Activated B cell treated with CpG ODN at 0.5 μM for 24 hours (primary cell): ENCODE data around the gene GALNT17. TPM values are rescaled to one million over a fixed set of nuclear protein-coding genes. Genes with fewer than 3 reads are reported as not detected.

ENCODE experiments used
- ATAC-seq: fragments of 200-7000 bp; cut with Tn5 transposase; one replicate; pipeline ENCODE4 v1.10.0; 2021; ENCODE audit warnings: low read depth, mild to moderate bottlenecking, moderate library complexity
- CTCF ChIA-PET: fragments of 350-600 bp; sonication (Branson Sonifier 250); formaldehyde crosslinking; loops from one replicate; lab custom pipeline; 2021; ENCODE audit warnings: antibody characterized with exemption; lab: Charles Lee
- POLR2A ChIA-PET: fragments of 350-600 bp; sonication (Branson Sonifier 250); formaldehyde crosslinking; loops from one replicate; lab custom pipeline; 2021; ENCODE audit warnings: antibody characterized with exemption; lab: Charles Lee
- DNase-seq: peaks from one replicate; pipeline ENCODE4 v3.0.0; 2022
- H3K27ac Mint-ChIP-seq: one replicate; pipeline ENCODE4 v1.8.0; 2020; ENCODE audit warnings: mixed read lengths
- H3K27me3 Mint-ChIP-seq: one replicate; pipeline ENCODE4 v1.8.0; 2021; ENCODE audit warnings: mixed read lengths
- H3K36me3 Mint-ChIP-seq: one replicate; pipeline ENCODE4 v1.8.0; 2021; ENCODE audit warnings: low read depth, mixed read lengths
- H3K4me1 Mint-ChIP-seq: one replicate; pipeline ENCODE4 v1.8.0; 2021; ENCODE audit warnings: mixed read lengths
- H3K4me3 Mint-ChIP-seq: one replicate; pipeline ENCODE4 v1.8.0; 2020; ENCODE audit warnings: mild to moderate bottlenecking, mixed read lengths
- H3K9me3 Mint-ChIP-seq: one replicate; pipeline ENCODE4 v1.8.0; 2020; ENCODE audit warnings: mixed read lengths
- intact Hi-C: fragments of 100-400 bp; cut with micrococcal nuclease; formaldehyde crosslinking; loops from one replicate; pipeline ENCODE4 v1.15.1; 2024
- total RNA-seq: library from RNA; stranded (reverse); gene quantifications from 2 replicates; pipeline ENCODE4 v1.2.3, GENCODE V29; 2022
- TF ChIP-seq, protein P1 (sequence below): fragments of 200-600 bp; IDR thresholded peaks from one replicate; pipeline ENCODE4 v1.8.0; 2022; ENCODE audit warnings: antibody characterized with exemption, mild to moderate bottlenecking

The GALNT17 gene
- total RNA-seq, 1 donor from 2014 or later, result not detected

DNA sequence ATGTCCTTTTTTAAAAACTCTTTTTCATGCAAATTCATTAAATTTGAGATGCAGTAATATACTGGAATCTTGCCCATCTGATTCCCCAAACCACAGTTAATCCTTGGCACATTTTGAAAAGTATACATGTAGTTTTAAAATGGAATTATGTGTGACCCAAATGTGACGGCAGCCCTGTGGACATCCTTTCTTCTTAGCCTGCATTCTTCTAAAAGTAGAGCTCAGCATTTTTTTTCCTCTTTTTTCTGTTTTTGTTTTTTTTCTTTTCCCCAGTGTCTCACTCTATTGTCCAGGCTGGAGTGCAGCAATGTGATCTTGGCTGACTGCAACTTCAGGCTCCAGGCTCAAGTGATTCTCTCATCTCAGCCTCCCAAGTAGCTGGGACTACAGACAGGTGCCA, 338.9 kb downstream of the GALNT17 start:
- Mint-ChIP-seq H3K27ac (no peak overlapping the region), H3K4me3 (no peak overlapping the region), H3K27me3 (no peaks in the 10 kb centered on the region), H3K36me3 (no peaks in the 10 kb centered on the region), H3K9me3 (peaks cover 8% of the 10 kb centered on the region), H3K4me1 (no peaks in the 10 kb centered on the region)
- ChIA-PET CTCF (no interaction called here), POLR2A (no interaction called here)
- ATAC-seq (no peak), DNase-seq (no peak)
- intact Hi-C loops, result no loop called here
- TF ChIP-seq, protein P1, sequence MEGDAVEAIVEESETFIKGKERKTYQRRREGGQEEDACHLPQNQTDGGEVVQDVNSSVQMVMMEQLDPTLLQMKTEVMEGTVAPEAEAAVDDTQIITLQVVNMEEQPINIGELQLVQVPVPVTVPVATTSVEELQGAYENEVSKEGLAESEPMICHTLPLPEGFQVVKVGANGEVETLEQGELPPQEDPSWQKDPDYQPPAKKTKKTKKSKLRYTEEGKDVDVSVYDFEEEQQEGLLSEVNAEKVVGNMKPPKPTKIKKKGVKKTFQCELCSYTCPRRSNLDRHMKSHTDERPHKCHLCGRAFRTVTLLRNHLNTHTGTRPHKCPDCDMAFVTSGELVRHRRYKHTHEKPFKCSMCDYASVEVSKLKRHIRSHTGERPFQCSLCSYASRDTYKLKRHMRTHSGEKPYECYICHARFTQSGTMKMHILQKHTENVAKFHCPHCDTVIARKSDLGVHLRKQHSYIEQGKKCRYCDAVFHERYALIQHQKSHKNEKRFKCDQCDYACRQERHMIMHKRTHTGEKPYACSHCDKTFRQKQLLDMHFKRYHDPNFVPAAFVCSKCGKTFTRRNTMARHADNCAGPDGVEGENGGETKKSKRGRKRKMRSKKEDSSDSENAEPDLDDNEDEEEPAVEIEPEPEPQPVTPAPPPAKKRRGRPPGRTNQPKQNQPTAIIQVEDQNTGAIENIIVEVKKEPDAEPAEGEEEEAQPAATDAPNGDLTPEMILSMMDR, result no peak

- TF ChIP-seq, protein P1, result no peak
- H3K27ac Mint-ChIP-seq, result no peak overlapping the region
- no peaks in the 10 kb centered on the region for H3K36me3 Mint-ChIP-seq
- CTCF ChIA-PET, result no interaction called here
- peaks cover 16% of the 10 kb centered on the region for H3K9me3 Mint-ChIP-seq
- ATAC-seq (no peak), DNase-seq (no peak)
- H3K4me1 Mint-ChIP-seq, result no peaks in the 10 kb centered on the region
- POLR2A ChIA-PET, result no interaction called here
- no peak overlapping the region for H3K4me3 Mint-ChIP-seq
- H3K27me3 Mint-ChIP-seq, result no peaks in the 10 kb centered on the region
- intact Hi-C loops, result no loop called here
Observed at GRCh38 chr7:71472962-71473361, 341.0 kb downstream of the GALNT17 start.

GRCh38 chr7:71473366-71473967, 341.5 kb downstream of the GALNT17 start:
- H3K4me1 Mint-ChIP-seq, result no peaks in the 10 kb centered on the region
- no peak overlapping the region for H3K4me3 Mint-ChIP-seq
- ATAC-seq (no peak), DNase-seq (no peak)
- CTCF ChIA-PET, result no interaction called here
- no peaks in the 10 kb centered on the region for H3K27me3 Mint-ChIP-seq
- H3K27ac Mint-ChIP-seq, result no peak overlapping the region
- TF ChIP-seq, protein P1, result no peak
- peaks cover 17% of the 10 kb centered on the region for H3K9me3 Mint-ChIP-seq
- POLR2A ChIA-PET, result no interaction called here
- intact Hi-C loops, result no loop called here
- no peaks in the 10 kb centered on the region for H3K36me3 Mint-ChIP-seq

DNA sequence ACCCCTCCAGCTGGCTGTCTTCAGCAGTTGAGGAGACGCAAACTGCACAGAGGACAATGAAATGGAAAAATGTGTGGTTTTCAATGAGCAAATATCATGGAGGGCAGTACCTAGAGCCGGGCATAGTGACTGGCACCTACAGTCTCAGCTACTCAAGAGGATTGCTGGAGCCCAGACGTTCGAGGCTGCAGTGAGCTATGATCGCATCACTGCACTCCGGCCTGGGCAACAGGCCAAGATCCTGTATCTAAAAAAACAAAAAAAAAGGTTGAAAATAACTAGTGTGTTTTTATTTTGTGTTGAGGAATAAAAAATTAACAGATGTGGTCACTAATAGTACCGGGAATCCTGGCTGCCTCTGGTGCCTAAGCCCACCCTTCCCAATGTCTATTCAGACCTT, 345.5 kb downstream of the GALNT17 start:
- Mint-ChIP-seq H3K27me3 (no peaks in the 10 kb centered on the region), H3K4me3 (no peak overlapping the region), H3K9me3 (peaks cover 14% of the 10 kb centered on the region), H3K27ac (no peak overlapping the region), H3K4me1 (no peaks in the 10 kb centered on the region), H3K36me3 (no peaks in the 10 kb centered on the region)
- intact Hi-C loops, result no loop called here
- CTCF ChIA-PET, result no interaction called here
- POLR2A ChIA-PET, result no interaction called here
- DNase-seq (no peak), ATAC-seq (no peak)
- TF ChIP-seq, protein P1, result no peak

- ATAC-seq (no peak), DNase-seq (no peak)
- Mint-ChIP-seq H3K36me3 (no peaks in the 10 kb centered on the region), H3K27me3 (no peaks in the 10 kb centered on the region), H3K4me3 (no peak overlapping the region), H3K4me1 (no peaks in the 10 kb centered on the region), H3K27ac (no peak overlapping the region), H3K9me3 (peaks cover 14% of the 10 kb centered on the region)
- TF ChIP-seq, protein P1, result no peak
- ChIA-PET POLR2A (no interaction called here), CTCF (no interaction called here)
- intact Hi-C loops, result no loop called here
Observed at GRCh38 chr7:71479231-71479630, 347.3 kb downstream of the GALNT17 start.
